OCI-LY7 (cell line): Measurements from ENCODE around the gene ENDOV.

Experiments used
- EZH2phosphoT487 ChIP-seq: fragments of 200-600 bp; sonication (generic); IDR thresholded peaks from 2 replicates; pipeline ENCODE4 v1.6.1; 2018; ENCODE audit warnings: low read depth, borderline replicate concordance, mild to moderate bottlenecking, mixed run types, antibody characterized with exemption, low read length, moderate library complexity, mixed read lengths
- TF ChIP-seq, protein P1 (sequence below): fragments of 200-600 bp; sonication (generic); conservative IDR thresholded peaks from 2 replicates; pipeline ENCODE4 v1.5.1; 2014; ENCODE audit warnings: mild to moderate bottlenecking, antibody characterized with exemption, low read length, moderate library complexity, mixed read lengths

DNA sequence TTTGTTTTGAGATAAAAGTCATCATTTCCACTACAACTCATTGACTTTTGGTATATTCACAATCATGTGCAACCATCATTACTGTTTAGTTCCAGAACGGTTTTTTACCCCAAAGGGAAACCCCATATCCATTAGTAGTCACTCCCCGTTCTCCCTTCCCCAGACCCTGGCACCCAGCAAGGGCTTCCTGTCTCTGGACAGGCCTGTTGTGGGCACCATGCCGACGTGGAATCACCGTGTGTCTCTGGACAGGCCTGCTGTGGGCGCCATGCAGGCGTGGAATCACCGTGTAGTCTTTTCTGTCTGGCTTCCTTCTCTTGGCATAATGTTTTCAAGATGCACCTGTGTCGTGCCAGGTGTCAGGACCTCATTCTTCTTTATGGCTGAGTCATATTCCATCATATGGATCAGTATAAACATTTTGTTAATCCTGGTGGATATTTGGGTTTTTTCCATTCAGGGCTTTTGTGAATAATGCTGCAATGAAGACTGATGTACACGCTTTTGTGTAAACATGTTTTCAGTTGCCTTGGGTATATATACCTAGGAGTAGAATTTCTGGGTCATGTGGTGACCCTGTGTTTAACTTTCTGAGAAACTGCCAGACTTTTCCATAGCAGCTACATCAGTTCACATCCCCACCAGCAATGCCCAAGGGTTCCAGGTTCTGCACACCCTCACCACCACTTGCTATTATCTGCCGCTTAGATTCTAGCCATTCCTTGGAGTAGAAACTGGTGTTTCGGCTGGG, 19.1 kb downstream of the ENDOV start:
- TF ChIP-seq, protein P1, sequence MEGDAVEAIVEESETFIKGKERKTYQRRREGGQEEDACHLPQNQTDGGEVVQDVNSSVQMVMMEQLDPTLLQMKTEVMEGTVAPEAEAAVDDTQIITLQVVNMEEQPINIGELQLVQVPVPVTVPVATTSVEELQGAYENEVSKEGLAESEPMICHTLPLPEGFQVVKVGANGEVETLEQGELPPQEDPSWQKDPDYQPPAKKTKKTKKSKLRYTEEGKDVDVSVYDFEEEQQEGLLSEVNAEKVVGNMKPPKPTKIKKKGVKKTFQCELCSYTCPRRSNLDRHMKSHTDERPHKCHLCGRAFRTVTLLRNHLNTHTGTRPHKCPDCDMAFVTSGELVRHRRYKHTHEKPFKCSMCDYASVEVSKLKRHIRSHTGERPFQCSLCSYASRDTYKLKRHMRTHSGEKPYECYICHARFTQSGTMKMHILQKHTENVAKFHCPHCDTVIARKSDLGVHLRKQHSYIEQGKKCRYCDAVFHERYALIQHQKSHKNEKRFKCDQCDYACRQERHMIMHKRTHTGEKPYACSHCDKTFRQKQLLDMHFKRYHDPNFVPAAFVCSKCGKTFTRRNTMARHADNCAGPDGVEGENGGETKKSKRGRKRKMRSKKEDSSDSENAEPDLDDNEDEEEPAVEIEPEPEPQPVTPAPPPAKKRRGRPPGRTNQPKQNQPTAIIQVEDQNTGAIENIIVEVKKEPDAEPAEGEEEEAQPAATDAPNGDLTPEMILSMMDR = no peak
- no peak for TF ChIP-seq EZH2phosphoT487
